Measurements from ENCODE around the gene BRD9.

The BRD9 gene

DNA sequence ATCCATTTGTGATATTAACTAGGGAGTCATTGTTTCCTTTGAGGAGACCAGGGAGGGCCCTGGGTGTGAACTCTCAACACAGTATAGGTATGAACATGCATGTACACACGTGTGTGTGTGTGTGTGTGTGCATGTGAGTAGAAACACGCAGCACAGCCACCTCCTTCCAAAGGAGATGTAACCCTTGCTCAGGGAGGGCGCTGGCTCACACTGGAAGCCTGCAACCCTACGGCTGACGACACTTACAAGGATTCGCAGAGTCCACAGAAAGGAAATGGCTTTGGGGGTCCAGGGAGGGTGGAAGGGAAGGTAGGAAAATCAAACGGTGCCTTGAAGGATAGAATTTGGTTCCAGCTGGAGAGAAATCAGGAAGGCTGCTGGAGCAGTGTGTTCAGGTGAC, 22.0 kb upstream of the BRD9 start:
- TF ChIP-seq, protein P1, sequence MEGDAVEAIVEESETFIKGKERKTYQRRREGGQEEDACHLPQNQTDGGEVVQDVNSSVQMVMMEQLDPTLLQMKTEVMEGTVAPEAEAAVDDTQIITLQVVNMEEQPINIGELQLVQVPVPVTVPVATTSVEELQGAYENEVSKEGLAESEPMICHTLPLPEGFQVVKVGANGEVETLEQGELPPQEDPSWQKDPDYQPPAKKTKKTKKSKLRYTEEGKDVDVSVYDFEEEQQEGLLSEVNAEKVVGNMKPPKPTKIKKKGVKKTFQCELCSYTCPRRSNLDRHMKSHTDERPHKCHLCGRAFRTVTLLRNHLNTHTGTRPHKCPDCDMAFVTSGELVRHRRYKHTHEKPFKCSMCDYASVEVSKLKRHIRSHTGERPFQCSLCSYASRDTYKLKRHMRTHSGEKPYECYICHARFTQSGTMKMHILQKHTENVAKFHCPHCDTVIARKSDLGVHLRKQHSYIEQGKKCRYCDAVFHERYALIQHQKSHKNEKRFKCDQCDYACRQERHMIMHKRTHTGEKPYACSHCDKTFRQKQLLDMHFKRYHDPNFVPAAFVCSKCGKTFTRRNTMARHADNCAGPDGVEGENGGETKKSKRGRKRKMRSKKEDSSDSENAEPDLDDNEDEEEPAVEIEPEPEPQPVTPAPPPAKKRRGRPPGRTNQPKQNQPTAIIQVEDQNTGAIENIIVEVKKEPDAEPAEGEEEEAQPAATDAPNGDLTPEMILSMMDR (IDR thresholded peaks at IDR 0.05; ENCODE audit: low read depth, low read length): no peak
- in situ Hi-C loops (cut with HindIII; ENCODE audit: low sequenced_read_pairs): no loop called here

GRCh38 chr5:914174-914573, 21.6 kb upstream of the BRD9 start:
- no peak overlapping the region for H3K4me3 ChIP-seq (ENCODE audit: low read depth, low read length)
- TF ChIP-seq, protein P1 (IDR thresholded peaks at IDR 0.05; ENCODE audit: low read depth, low read length): no peak

More for the DNA sequence above, 22.0 kb upstream of the BRD9 start:
- no peak overlapping the region for H3K4me3 ChIP-seq (ENCODE audit: low read depth, low read length)
- no peak for DNase-seq (ENCODE audit: low read depth, low spot score)

DNA sequence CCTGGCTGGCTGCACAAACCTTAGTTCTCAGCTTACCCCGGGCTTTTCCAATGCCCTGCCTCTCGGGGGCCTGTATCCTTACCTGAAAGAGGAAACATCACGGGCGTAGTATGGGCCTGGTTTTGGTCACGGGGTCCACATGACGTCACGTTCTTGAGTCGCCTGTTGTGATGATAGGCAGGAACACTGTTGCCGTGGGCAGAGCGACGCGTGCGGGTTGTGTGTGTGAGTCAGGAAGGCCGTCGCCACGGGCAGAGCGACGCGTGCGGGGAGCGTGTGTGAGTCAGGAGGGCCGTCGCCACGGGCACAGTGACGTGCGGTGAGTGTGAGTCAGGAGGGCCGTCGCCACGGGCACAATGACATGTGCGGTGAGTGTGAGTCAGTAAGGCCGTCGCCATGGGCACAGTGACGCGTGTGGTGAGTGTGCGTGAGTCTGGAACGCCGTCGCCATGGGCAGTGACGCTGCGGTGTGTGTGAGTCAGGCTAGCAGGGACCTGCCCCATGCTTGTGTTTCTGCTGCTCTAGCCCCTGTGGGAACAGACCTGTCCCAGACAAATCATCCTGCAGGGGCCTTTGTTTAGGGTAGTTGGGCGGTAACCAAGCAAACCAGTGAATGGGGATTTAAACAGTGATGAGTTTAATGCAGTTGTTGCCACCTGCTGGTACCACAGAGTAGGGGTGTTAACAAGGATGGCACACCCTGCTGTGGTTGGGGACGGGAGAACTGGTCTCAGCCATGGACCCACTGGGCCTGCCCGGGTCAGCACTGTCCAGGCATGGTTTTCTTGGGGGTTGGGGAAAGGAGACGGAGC, 19.9 kb upstream of the BRD9 start:
- peak; percentile 98 for DNase-seq (ENCODE audit: low read depth, low spot score)
- in situ Hi-C loops (cut with HindIII; ENCODE audit: low sequenced_read_pairs): no loop called here
- no peak overlapping the region for H3K4me3 ChIP-seq (ENCODE audit: low read depth, low read length)

More at GRCh38 chr5:914174-914573, 21.6 kb upstream of the BRD9 start:
- in situ Hi-C loops (cut with HindIII; ENCODE audit: low sequenced_read_pairs): no loop called here
- DNase-seq (ENCODE audit: low read depth, low spot score): no peak

GRCh38 chr5:911601-912000, 19.0 kb upstream of the BRD9 start:
- in situ Hi-C loops (cut with HindIII; ENCODE audit: low sequenced_read_pairs): no loop called here
- DNase-seq (ENCODE audit: low read depth, low spot score): peak; percentile 87
- H3K4me3 ChIP-seq (ENCODE audit: low read depth, low read length): no peak overlapping the region
- TF ChIP-seq, protein P1 (IDR thresholded peaks at IDR 0.05; ENCODE audit: low read depth, low read length): no peak

More for the DNA sequence above, 19.9 kb upstream of the BRD9 start:
- TF ChIP-seq, protein P1 (IDR thresholded peaks at IDR 0.05; ENCODE audit: low read depth, low read length): peak; percentile 35

- TF ChIP-seq, protein P1 (IDR thresholded peaks at IDR 0.05; ENCODE audit: low read depth, low read length): no peak
- H3K4me3 ChIP-seq (ENCODE audit: low read depth, low read length): no peak overlapping the region
- in situ Hi-C loops (cut with HindIII; ENCODE audit: low sequenced_read_pairs): no loop called here
- DNase-seq (ENCODE audit: low read depth, low spot score): no peak
Measured at GRCh38 chr5:910769-911160, 18.2 kb upstream of the BRD9 start.

DNA sequence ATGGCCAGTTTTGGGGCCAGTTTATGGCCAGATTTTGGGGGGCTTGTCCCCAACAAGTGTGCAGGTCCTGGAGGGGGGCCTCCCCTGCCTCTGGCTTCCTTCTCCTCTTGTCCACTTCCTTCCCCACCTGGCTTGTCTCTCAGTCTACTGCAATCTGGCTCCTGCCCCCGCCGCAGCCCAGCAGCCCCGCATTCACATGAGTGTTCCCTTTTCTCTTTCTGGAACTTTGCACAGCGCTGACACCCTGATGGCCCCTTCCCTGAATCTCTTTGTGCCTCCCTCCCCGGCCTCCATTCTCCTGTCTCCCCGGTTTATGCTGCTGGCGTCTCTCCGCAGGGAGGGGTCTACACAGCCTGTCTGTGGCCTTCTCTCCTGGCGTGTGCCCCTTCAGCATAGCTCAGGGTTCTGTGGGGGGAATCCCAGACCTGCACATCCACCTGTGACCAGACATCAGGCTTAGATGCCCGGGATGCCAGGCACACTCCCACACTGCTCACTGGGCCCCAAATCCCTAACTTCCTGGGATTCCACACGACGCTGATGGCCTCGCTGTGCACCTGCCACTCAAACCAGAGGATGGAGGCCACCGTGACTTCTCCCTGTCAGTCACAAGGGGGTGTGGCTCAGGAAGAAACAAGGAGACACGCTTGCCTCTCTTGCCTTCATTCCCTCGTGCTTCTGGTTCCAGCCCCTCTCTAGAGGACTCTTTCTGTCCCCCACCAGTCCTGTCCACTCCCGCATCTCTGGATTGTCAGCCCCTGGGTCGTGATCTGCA, 17.6 kb upstream of the BRD9 start:
- in situ Hi-C loops (cut with HindIII; ENCODE audit: low sequenced_read_pairs): no loop called here
- H3K4me3 ChIP-seq (ENCODE audit: low read depth, low read length): no peak overlapping the region
- TF ChIP-seq, protein P1 (IDR thresholded peaks at IDR 0.05; ENCODE audit: low read depth, low read length): no peak
- no peak for DNase-seq (ENCODE audit: low read depth, low spot score)

Data from astrocyte of the spinal cord (primary cell).